Transverse colon (tissue), 4 donors: Measurements from ENCODE around the gene GABRA5.

Experiments used
- POLR2A ChIP-seq: fragments of 450-650 bp; IDR thresholded peaks from one replicate; pipeline ENCODE4 v1.6.1; 2016; ENCODE audit warnings: antibody characterized with exemption, mild to moderate bottlenecking, moderate library complexity
- POLR2AphosphoS5 ChIP-seq, 3 donors: sonication (generic); formaldehyde crosslinking; IDR thresholded peaks; one replicate each; pipeline ENCODE4 v1.6.1; 2016; ENCODE audit warnings: antibody characterized with exemption in 3 of 3
- TF ChIP-seq, protein P1 (sequence below), 5 experiments: fragments of 200-600 bp in 3 of 5; fragments of 450-650 bp in 2 of 5; sonication (generic) in 3 of 5; IDR thresholded peaks; 1 replicate in 2 of 5; 2 replicates in 3 of 5; pipeline ENCODE4 v1.5.1; 2016 to 2017; ENCODE audit warnings: antibody characterized with exemption in 5 of 5, inconsistent platforms in 3 of 5, mild to moderate bottlenecking in 2 of 5, moderate library complexity in 1 of 5

DNA sequence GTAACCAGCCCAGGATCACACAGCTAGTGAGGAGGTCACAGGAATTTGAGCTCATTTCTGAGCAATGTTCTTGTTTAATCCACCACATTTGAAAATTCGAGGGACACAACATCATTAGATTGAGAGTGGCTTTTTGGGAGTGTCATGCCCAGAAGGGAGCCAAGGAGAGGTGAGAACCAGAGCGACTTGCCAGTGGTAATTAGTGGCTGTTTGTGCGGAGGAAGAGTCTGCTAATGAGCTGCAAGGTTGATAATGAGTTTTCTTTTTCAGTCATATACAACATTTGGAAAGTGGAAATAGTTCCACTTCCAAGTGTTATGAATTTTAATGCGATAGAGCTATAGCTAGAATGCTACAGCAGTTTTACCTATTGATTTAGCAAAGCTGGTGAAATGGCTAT, 19.7 kb downstream of the GABRA5 start:
- TF ChIP-seq, protein P1, sequence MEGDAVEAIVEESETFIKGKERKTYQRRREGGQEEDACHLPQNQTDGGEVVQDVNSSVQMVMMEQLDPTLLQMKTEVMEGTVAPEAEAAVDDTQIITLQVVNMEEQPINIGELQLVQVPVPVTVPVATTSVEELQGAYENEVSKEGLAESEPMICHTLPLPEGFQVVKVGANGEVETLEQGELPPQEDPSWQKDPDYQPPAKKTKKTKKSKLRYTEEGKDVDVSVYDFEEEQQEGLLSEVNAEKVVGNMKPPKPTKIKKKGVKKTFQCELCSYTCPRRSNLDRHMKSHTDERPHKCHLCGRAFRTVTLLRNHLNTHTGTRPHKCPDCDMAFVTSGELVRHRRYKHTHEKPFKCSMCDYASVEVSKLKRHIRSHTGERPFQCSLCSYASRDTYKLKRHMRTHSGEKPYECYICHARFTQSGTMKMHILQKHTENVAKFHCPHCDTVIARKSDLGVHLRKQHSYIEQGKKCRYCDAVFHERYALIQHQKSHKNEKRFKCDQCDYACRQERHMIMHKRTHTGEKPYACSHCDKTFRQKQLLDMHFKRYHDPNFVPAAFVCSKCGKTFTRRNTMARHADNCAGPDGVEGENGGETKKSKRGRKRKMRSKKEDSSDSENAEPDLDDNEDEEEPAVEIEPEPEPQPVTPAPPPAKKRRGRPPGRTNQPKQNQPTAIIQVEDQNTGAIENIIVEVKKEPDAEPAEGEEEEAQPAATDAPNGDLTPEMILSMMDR (IDR thresholded peaks at IDR 0.05), result no peak
- TF ChIP-seq POLR2AphosphoS5 (IDR thresholded peaks at IDR 0.05) (no peak), POLR2A (no peak)
